Small intestine (tissue), 7 donors: ENCODE measurements around the gene FAAP20. TPM values are rescaled to one million over a fixed set of nuclear protein-coding genes. Genes with fewer than 3 reads are reported as not detected.

Experiments
- DNase-seq, 2 donors: peaks; one replicate each; pipeline versions ENCODE4 v3.0.0 to v3.0.0-alpha.2; 2013
- FAIRE-seq: peaks from 2 replicates; lab custom pipeline; 2012; peaks lifted over from hg19 to GRCh38; lab: Jason Lieb, UNC
- H3K27ac ChIP-seq, 3 donors: one replicate each; pipeline ENCODE4 v1.5.1; 2013; ENCODE audit warnings: low read length in 2 of 3, mild to moderate bottlenecking in 2 of 3, control low read depth in 1 of 3, inconsistent platforms in 1 of 3, low read depth in 1 of 3, moderate library complexity in 1 of 3
- H3K27me3 ChIP-seq, 3 donors: one replicate each; pipeline ENCODE4 v1.6.1; 2013; ENCODE audit warnings: low read length in 3 of 3, inconsistent platforms in 1 of 3; ENCODE audit not compliant: control insufficient read depth in 3 of 3, insufficient read depth in 3 of 3
- H3K36me3 ChIP-seq, 3 donors: one replicate each; pipeline ENCODE4 v1.6.1; 2013; ENCODE audit warnings: low read length in 3 of 3, inconsistent platforms in 1 of 3, low read depth in 1 of 3, mild to moderate bottlenecking in 1 of 3, moderate library complexity in 1 of 3; ENCODE audit not compliant: control insufficient read depth in 3 of 3, insufficient read depth in 2 of 3
- H3K4me1 ChIP-seq, 3 donors: one replicate each; pipeline ENCODE4 v1.6.1; 2013; ENCODE audit warnings: low read length in 2 of 3, inconsistent platforms in 1 of 3, low read depth in 1 of 3, mild to moderate bottlenecking in 1 of 3, moderate library complexity in 1 of 3; ENCODE audit not compliant: control insufficient read depth in 3 of 3, insufficient read depth in 2 of 3
- H3K4me3 ChIP-seq, 3 donors: one replicate each; pipeline ENCODE4 v1.5.1; 2013; ENCODE audit warnings: low read length in 3 of 3, control low read depth in 1 of 3, inconsistent platforms in 1 of 3, low read depth in 1 of 3, mild to moderate bottlenecking in 1 of 3, moderate library complexity in 1 of 3
- H3K9me3 ChIP-seq, 2 donors: one replicate each; pipeline ENCODE4 v1.6.1; 2013; ENCODE audit warnings: low read depth in 1 of 2, low read length in 1 of 2; ENCODE audit not compliant: control insufficient read depth in 2 of 2, insufficient read depth in 1 of 2
- WGBS, 3 donors: extraction: QIAGEN DNeasy Blood & Tissue Kit; methylation state at CpG; one replicate each; pipeline ENCODE4 v1.1.7; 2013; 5-methylcytosine and 5-hydroxymethylcytosine counted together
- polyA plus RNA-seq, 4 donors: library from polyadenylated mRNA; stranded (reverse) in 3 of 4; unstranded in 1 of 4; fragments of 200-250 nt in 3 of 4; fragments of 120-200 nt in 1 of 4; gene quantifications; one replicate each; pipeline versions ENCODE4 v1.2.1 to v1.2.3, GENCODE V29; 2013
- donor health status: healthy with polysubstance abuse.
- donor health status: control.
- donor health status: control.
- donor health status: Bipolar disorder and iron deficiency.
- donor health status: healthy.

Gene FAAP20
- polyA plus RNA-seq, 4 donors: 20.6 to 52.3 (median 45.4) TPM

GRCh38 chr1:2203671-2204414 lies 9.3 kb upstream of the FAAP20 start:
- peak overlapping the region in 2 of 3 donors; percentile 59 to 89 for H3K27ac ChIP-seq
- FAIRE-seq (no peak), DNase-seq (no peak)
- H3K36me3 ChIP-seq: no peaks in the 10 kb centered on the region
- H3K27me3 ChIP-seq: no peaks in the 10 kb centered on the region
- H3K9me3 ChIP-seq: no peaks in the 10 kb centered on the region
- WGBS, 3 donors: 67 to 84% (median 81%) methylated on average over 25 of the region's 25 CpGs
- peaks cover 4 to 46% (median 8%) of the 10 kb centered on the region in 3 donors for H3K4me1 ChIP-seq
- H3K4me3 ChIP-seq: peak overlapping the region in 1 of 3 donors; percentile 45

- Histone ChIP-seq H3K27ac (no peak overlapping the region), H3K4me1 (peaks cover 4 to 45% (median 7%) of the 10 kb centered on the region in 3 donors), H3K4me3 (no peak overlapping the region), H3K36me3 (no peaks in the 10 kb centered on the region), H3K27me3 (no peaks in the 10 kb centered on the region), H3K9me3 (no peaks in the 10 kb centered on the region)
- FAIRE-seq (no peak), DNase-seq (no peak)
- 79 to 89% (median 86%) methylated on average over 14 to 15 of the region's 15 CpGs for WGBS, 3 donors
Measured at GRCh38 chr1:2202843-2203601, 8.4 kb upstream of the FAAP20 start.

- H3K9me3 ChIP-seq: no peaks in the 10 kb centered on the region
- no peak overlapping the region for H3K27ac ChIP-seq
- DNase-seq (no peak), FAIRE-seq (no peak)
- WGBS, 3 donors: 79 to 89% (median 81%) methylated on average over 9 of the region's 9 CpGs
- H3K27me3 ChIP-seq: no peaks in the 10 kb centered on the region
- H3K4me3 ChIP-seq: no peak overlapping the region
- peaks cover 4 to 44% (median 4%) of the 10 kb centered on the region in 3 donors for H3K4me1 ChIP-seq
- H3K36me3 ChIP-seq: no peaks in the 10 kb centered on the region
Measured at GRCh38 chr1:2202008-2202575, 7.5 kb upstream of the FAAP20 start.

GRCh38 chr1:2201062-2201461 lies 6.5 kb upstream of the FAAP20 start:
- FAIRE-seq (no peak), DNase-seq (no peak)
- no peaks in the 10 kb centered on the region for H3K27me3 ChIP-seq
- no peaks in the 10 kb centered on the region for H3K9me3 ChIP-seq
- 87 to 92% (median 90%) methylated on average over 14 of the region's 14 CpGs for WGBS, 3 donors
- peaks cover 4 to 42% (median 4%) of the 10 kb centered on the region in 3 donors for H3K4me1 ChIP-seq
- no peaks in the 10 kb centered on the region for H3K36me3 ChIP-seq
- H3K4me3 ChIP-seq: no peak overlapping the region
- H3K27ac ChIP-seq: no peak overlapping the region

GRCh38 chr1:2200308-2200943 lies 5.9 kb upstream of the FAAP20 start:
- H3K4me3 ChIP-seq: no peak overlapping the region
- H3K36me3 ChIP-seq: no peaks in the 10 kb centered on the region
- no peaks in the 10 kb centered on the region for H3K9me3 ChIP-seq
- no peak overlapping the region for H3K27ac ChIP-seq
- 73 to 81% (median 80%) methylated on average over 20 to 21 of the region's 21 CpGs for WGBS, 3 donors
- no peak for FAIRE-seq
- H3K27me3 ChIP-seq: no peaks in the 10 kb centered on the region
- peaks cover 0 to 43% (median 4%) of the 10 kb centered on the region in 3 donors for H3K4me1 ChIP-seq
- DNase-seq: no peak

GRCh38 chr1:2199042-2199810 lies 4.7 kb upstream of the FAAP20 start:
- FAIRE-seq (no peak), DNase-seq (peak; percentile 91)
- WGBS, 3 donors: 6 to 12% (median 11%) methylated on average over 21 to 24 of the region's 24 CpGs
- H3K27ac ChIP-seq: peak overlapping the region; percentile 73 to 92 (median 75)
- H3K4me3 ChIP-seq: peak overlapping the region in 2 of 3 donors; percentile 36
- peaks cover 0 to 43% (median 3%) of the 10 kb centered on the region in 3 donors for H3K4me1 ChIP-seq
- H3K27me3 ChIP-seq: no peaks in the 10 kb centered on the region
- no peaks in the 10 kb centered on the region for H3K9me3 ChIP-seq
- H3K36me3 ChIP-seq: no peaks in the 10 kb centered on the region

- no peaks in the 10 kb centered on the region for H3K36me3 ChIP-seq
- peak in 1 of 2 donors; percentile 38 for DNase-seq
- peak overlapping the region; percentile 73 to 92 (median 75) for H3K27ac ChIP-seq
- FAIRE-seq: no peak
- H3K9me3 ChIP-seq: no peaks in the 10 kb centered on the region
- no peaks in the 10 kb centered on the region for H3K27me3 ChIP-seq
- no peak overlapping the region for H3K4me3 ChIP-seq
- peaks cover 0 to 43% (median 2%) of the 10 kb centered on the region in 3 donors for H3K4me1 ChIP-seq
- 24 to 64% (median 37%) methylated on average over 11 of the region's 11 CpGs for WGBS, 3 donors
Measured at GRCh38 chr1:2198571-2198970, 4.0 kb upstream of the FAAP20 start.
